ENCODE results near the gene NMT2.
A peak's percentile ranks its signal among the peaks of the same experiment; 100 is the strongest.
"Not testable (repeated sequence)": the region's sequence is repeated elsewhere in the genome, so short reads cannot be mapped to it uniquely, and the experiment has no call there.

Gene NMT2

GRCh38 chr10:15168291-15168785, at the start of gene NMT2:
TSS of gene NMT2 (minus strand) at chr10:15168693. CDS start at chr10:15168612, 81 bp downstream.
- no peak for DNase-seq

DNA sequence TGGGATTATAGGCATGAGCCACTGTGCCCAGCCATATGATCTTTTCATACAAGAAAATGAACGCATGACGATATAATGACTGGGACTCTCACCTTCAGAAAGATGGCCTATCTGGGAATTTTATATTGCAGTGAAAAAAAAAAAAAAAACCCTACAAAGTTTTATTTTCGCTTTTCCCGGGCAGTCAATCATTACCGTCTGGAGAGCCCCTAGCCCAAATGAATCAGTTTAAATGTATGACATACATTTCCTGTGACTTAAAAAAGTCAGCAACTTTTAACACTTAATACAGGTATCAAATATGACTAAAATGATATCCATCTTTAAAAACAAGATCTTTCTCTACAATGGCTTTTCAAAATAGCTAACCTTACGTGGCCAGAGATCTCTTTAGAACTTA, 48.2 kb upstream of the NMT2 start:
- DNase-seq = no peak

GRCh38 chr10:15214237-15214636, 45.7 kb upstream of the NMT2 start:
- no peak for DNase-seq

DNA sequence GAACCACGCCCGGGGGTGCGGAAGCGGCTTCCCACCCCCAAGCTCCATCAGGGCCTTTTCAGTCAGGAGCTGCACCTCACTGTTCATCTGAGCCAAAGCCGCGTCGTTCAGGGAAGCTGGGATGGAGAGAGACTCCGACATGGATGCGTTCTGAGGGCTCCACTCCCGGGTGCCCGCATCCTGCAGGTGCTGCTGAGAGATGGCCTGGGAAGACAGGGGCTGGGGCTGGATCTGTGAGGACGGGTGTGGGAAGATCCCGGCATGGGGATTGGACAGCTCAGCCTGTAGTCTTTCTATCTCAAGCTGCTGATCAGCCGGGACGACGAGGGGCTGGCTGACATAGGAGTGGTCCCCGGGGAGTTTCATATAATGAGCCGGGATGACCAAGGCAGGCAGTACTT, 45.0 kb upstream of the NMT2 start:
- no peak for DNase-seq

DNA sequence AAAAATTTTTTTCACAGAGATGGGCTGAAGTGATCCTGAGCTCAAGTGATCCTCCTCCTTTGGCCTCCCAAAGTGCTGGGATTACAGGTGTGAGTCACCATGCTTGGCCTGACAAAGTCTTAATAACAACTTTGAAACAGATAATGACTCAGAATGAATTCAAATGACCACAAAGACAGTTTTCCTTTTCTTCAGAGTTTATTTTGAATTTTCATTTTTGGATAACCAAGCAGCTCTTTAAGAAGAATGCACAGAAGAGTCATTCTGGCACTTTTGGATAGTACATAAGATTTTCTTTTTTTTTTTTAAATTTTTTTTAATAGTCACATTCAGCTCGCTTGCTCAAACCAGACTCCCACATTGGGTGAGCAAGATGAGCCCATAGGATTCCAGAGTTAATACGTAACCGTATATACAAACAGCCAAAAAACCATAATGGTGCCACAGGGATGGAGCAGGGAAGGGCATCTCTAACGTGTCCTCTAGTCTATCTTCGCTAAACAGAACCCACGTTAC, 43.0 kb upstream of the NMT2 start:
- no peak for DNase-seq

- DNase-seq = no peak
These were observed 42.0 kb upstream of the NMT2 start for GRCh38 chr10:15210521-15210920.

- peak; percentile 85 for DNase-seq
These were observed 41.5 kb upstream of the NMT2 start for GRCh38 chr10:15209827-15210509.

DNA sequence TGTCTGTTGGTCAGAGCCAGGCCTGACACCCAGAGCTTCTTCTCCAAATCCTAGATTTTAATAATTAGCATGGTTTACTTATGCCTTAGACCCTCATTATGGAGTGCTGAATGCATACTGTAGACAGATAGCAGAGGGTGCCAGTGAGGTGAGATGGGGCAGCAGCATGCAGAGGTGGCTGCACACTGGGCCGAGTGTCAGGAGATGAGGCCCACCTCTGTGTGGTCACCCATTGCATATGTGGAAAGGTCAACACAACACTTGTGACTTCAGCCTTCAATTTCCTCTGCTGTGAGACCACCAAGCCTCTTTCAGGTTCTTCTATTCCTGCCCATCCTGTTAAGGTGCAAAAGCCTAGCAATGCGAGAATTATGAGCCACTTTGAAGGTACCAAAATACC, 39.7 kb upstream of the NMT2 start:
- no peak for DNase-seq

- DNase-seq = not testable (repeated sequence)
These were observed 38.9 kb upstream of the NMT2 start for GRCh38 chr10:15207410-15207809.

DNA sequence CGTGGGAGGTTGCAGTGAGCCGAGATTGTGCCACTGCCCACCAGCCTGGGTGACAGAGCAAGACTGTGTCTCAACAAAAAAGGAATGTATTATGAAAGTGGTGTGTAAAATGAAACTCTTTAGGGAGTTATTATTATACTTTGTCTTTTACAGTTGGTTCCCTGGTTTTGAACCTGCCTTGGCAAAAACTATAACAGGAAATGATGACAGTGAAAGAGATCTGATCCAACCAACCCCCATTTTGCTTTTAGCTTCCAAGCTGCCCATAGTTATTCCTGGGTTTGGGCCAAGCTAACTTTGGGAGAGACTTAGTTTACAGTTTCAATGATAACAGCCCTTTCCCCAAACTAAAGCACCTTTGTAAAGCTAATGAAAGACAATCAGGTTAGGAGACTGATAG, 34.1 kb upstream of the NMT2 start:
- no peak for DNase-seq

DNA sequence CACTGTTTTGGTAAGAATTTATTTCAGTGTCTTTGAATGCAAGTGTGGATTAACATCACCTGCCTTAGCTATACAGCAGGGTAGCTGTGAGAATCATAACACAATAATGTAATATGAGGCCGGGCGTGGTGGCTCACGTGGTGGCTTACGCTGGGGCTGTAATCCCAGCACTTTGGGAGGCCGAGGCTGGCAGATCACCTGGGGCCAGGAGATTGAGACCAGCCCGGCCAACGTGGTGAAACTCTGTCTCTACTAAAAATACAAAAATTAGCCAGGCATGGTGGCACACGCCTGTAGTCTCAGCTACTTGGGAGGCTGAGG, 33.8 kb upstream of the NMT2 start:
- DNase-seq = not testable (repeated sequence)

DNA sequence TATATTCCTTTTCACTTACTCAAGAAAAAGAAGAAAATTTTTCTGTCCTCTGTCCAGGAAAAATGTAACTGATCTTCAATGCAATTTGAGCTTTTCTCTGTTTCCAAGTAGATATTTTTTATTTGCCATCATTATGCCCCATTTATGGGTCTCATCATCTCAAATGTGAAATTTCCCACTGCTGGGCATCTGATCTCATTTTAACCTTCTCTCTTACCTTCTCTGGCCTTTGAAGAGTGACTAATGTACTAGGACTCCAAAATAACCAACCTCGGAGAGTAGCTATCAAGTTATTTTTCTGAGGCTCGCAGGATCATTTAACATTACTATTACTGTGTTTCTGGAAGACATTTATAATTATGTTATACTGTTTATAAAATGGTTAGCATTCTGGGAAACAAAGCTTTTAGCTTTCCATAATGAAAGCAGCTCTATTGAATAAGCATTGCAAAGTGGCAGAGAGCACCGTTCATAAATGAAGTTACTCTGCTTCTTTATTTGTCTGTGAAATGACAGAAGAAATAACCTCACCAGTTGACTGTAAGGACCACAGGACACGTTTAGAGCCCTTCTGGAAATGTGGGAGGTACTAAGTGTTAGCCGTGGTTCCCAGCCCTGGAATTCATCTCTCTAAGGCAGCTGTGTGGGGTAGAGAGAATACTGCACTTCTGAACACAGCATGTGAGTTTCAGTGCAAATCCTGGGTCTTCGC, 33.3 kb upstream of the NMT2 start:
- DNase-seq = no peak

DNA sequence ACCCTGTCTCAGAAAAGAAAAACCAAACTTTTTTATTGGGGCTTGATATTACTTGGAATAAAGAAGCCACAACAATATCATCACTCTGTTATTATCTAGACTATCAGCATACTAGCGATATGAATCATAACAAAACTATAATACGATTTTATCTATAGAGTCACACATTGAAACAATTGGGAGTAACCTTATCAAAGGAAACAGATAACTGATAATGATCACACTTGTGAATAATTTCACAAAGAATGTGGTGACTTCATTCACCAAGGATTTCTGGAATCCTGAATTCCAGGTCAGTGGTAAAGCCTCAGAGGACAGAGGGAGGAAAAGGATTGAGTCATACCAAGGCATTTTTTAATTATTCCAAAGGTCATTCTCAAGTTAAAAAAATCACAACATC, 32.1 kb upstream of the NMT2 start:
- no peak for DNase-seq

GRCh38 chr10:15197911-15198310, 29.4 kb upstream of the NMT2 start:
- no peak for DNase-seq

DNA sequence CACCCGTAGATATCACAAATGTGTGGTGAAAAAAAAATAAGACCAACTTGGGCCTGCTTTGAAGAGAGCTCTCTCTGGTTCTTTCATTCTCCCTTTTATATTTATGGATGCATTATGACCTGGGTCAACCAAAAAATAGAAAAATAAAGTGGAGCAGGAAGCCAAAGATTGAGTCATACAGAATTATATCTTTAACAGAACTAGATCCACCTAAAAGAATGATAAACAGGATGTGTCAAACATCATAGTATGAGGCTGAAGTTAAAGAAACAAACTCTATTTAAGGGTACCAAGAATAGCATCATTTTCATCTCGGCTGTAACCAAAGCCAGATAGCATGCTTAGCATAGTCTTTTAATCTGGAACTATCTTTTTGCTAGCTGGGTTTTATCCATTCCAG, 28.8 kb upstream of the NMT2 start:
- DNase-seq = no peak

GRCh38 chr10:15196021-15196834, 27.7 kb upstream of the NMT2 start:
- no peak for DNase-seq

DNA sequence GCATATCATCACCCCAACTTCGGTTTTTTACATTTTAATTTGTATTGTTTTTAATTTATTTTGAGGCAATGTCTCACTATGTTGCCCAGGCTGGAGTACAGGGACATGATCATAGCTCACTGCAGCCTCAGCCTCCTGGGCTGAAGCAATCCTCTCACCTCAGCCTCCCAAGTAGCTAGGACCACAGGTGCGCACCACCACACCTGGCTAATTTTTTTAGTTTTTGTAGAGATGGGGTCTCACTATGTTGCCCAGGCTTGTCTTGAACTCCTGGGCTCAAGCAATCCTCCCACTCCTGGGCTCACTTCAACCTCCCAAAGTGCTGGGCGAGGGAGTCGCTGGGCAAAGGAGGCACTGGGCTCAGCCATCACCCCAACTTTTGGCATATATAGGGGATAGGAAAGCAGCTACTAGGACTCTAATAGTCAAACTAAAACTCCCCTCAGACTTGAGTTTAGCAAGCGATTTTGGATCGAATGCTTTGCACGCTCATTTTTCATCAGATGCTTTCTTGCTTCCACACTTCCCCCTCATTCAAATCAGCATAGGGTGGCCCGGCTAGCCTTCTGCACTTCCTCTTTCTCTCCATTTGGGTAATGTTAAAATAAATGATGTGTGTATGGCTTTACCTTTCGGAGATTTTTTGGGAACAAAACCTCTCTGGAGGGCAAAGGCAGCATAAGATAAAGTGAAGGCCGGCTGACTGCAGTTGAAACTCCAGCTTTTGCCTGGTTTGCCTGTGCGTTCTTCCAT, 20.8 kb upstream of the NMT2 start:
- DNase-seq = no peak

- DNase-seq = peak; percentile 33 to 42
These were observed 20.1 kb upstream of the NMT2 start for GRCh38 chr10:15188603-15189002.

GRCh38 chr10:15183689-15184481, 15.4 kb upstream of the NMT2 start:
- no peak for DNase-seq

DNA sequence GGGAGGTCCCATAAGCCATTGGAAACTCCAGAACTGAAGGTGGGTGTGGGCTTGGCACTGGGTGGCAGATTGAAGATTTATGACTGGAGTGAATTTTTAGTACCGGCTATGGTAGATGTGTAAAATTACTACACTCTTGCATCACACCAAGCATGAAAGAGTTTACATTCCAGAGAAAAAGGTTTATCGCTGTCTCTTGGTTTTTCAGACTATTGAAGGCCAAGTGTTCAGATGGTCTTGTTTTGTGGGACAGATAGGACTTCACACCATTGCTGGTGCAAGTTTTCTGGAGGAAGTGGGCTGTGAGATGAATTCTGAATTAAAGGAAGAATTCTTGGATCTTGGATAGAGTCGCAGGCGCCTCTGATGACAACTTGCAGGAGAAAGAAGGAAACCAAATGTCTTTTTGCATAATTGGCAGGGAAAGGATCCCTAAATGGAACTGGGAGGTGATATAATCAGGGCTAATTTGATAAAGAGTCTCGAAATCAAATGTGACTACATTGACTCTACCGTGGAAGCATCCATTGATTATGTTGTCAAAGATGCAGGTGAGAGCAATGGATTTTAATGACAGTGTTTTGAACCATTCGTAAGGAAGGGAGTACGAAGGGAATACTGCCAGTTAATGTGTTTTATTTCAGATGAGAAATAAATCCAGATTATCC, 14.2 kb upstream of the NMT2 start:
- DNase-seq = no peak

- DNase-seq = no peak
These were observed 13.2 kb upstream of the NMT2 start for GRCh38 chr10:15181576-15182156.

All from activated T-cell treated with anti-CD3 and anti-CD28 coated beads, Interleukin-2, amount 50 U/mL, for 48 hours (primary cell).